SU-DHL-6 (cell line): ENCODE results near the gene TRAPPC3L.
"Not testable (repeated sequence)": the region's sequence is repeated elsewhere in the genome, so short reads cannot be mapped to it uniquely, and the experiment has no call there.

ENCODE experiments used
- CTCF ChIP-seq: fragments of 200-600 bp; sonication (generic); IDR thresholded peaks from one replicate; pipeline ENCODE4 v1.5.1; 2017; ENCODE audit warnings: antibody characterized with exemption, mild to moderate bottlenecking, low read length, moderate library complexity; ENCODE audit not compliant: insufficient read depth, poor library complexity, severe bottlenecking
- EZH2phosphoT487 ChIP-seq: fragments of 200-600 bp; sonication (generic), shearing (Covaris generic); conservative IDR thresholded peaks from 2 replicates; pipeline ENCODE4 v1.6.1; 2018; ENCODE audit warnings: mild to moderate bottlenecking, antibody characterized with exemption, low read length, moderate library complexity, mixed read lengths

- not testable (repeated sequence) for TF ChIP-seq CTCF, EZH2phosphoT487
These were observed 50.3 kb downstream of the TRAPPC3L start for GRCh38 chr6:116495161-116495560.
